Measurements from ENCODE around the gene GSTA1.
A peak's percentile ranks its signal among the peaks of the same experiment; 100 is the strongest.
"Not testable (repeated sequence)": the region's sequence is repeated elsewhere in the genome, so short reads cannot be mapped to it uniquely, and the experiment has no call there.

The GSTA1 gene

DNA sequence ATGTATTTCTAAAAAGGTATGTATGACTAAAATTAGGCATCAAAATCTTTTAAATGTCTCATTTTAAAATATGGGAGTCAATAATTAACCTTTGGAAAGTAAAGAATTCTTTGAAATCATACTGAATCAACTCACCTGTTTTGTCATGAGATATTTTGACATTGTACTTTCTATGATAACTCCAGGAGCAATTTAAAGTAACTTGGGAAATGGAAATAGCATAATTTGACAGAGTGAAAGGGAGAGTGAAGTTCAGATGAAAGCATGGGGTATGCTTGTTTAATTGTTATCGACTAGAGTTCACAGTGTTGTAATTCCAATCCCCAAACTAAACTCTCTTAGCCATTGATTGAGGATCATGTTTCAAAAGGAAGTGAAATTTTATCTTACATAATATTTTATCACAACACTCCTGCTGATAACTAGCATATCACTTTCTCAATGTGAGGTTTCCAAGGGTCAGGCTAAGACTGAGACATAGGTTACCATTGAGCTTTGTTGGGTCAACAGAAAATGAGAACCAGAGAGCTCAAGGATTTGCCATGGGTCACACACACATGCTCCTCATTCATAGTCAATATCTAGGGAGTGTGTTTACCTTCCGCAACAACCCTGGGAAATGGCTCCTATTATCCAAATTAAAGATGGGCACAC lies 2.3 kb downstream of the GSTA1 start:
- Mint-ChIP-seq H3K27ac (no peak overlapping the region), H3K36me3 (ENCODE audit: low read depth) (no peaks in the 10 kb centered on the region), H3K9me3 (no peaks in the 10 kb centered on the region), H3K4me1 (no peaks in the 10 kb centered on the region), H3K27me3 (ENCODE audit: low read depth, poor library complexity) (peaks cover 12% of the 10 kb centered on the region), H3K4me3 (no peak overlapping the region)
- no peak for DNase-seq
- TF ChIP-seq, protein P1, sequence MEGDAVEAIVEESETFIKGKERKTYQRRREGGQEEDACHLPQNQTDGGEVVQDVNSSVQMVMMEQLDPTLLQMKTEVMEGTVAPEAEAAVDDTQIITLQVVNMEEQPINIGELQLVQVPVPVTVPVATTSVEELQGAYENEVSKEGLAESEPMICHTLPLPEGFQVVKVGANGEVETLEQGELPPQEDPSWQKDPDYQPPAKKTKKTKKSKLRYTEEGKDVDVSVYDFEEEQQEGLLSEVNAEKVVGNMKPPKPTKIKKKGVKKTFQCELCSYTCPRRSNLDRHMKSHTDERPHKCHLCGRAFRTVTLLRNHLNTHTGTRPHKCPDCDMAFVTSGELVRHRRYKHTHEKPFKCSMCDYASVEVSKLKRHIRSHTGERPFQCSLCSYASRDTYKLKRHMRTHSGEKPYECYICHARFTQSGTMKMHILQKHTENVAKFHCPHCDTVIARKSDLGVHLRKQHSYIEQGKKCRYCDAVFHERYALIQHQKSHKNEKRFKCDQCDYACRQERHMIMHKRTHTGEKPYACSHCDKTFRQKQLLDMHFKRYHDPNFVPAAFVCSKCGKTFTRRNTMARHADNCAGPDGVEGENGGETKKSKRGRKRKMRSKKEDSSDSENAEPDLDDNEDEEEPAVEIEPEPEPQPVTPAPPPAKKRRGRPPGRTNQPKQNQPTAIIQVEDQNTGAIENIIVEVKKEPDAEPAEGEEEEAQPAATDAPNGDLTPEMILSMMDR (IDR thresholded peaks at IDR 0.05) = no peak

DNA sequence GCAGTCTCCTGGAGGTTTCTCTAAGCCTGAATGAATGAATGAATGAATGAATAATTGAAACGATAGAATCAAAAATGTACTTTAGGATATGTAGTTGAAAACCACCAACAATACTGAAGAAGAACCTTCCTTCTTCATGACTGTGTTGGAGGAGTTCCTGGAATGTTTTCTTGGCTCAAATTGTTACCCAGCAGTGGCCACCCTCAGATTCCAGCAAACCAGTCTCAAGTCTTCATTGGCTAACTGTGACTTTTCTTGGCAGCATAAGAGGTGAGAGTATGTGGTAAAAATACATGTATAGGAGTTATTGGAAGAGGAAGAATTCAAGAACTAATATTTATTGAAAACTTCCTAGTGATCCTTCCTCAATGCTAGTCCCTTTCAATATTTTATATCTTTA lies 4.3 kb downstream of the GSTA1 start:
- DNase-seq; H3K4me1 Mint-ChIP-seq; H3K27ac Mint-ChIP-seq; H3K36me3 Mint-ChIP-seq (ENCODE audit: low read depth); H3K27me3 Mint-ChIP-seq (ENCODE audit: low read depth, poor library complexity); H3K9me3 Mint-ChIP-seq; H3K4me3 Mint-ChIP-seq: not testable (repeated sequence)

DNA sequence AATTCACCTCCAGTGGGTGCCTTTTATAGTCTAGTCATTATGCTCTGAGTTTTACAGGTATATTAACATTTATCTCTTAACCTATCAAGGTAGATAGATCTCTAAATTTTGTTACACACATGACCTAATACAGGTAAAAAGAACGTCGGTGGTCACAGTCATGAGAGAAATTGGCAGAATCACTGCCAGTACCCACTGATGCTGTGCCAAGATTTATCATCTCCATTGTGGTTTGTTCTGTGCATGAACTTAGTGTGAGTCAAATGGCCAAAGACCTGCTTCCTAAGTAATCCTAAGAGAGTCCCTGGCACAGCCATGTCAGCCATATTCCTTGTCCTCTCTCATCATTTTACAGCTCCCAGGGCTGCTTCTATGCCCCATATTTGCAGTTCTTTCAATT lies 9.2 kb downstream of the GSTA1 start:
- peaks cover 17% of the 10 kb centered on the region for H3K27me3 Mint-ChIP-seq (ENCODE audit: low read depth, poor library complexity)

DNA sequence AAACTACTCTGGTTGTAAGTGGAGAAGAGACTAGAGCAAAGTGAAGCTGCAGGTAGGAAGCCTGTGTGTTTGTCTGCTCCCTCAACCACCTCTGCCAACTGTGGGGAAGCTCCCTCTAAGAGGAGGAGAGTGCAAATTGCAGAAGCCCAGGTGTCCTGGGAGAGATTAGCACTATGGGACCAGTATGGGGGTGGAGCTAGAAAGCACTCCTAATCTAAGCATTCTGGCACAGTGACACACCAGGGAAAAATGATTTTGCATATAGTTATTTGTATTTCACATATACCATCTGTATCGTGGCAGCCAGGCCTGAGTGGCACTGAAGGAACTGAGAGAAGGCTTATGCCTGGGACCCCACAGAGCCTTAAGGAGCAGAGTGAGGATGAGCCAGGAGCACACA lies 12.8 kb downstream of the GSTA1 start:
- peak overlapping the region; percentile 29 for H3K27ac Mint-ChIP-seq
- H3K4me1 Mint-ChIP-seq = peaks cover 27% of the 10 kb centered on the region
- H3K4me3 Mint-ChIP-seq = no peak overlapping the region
- DNase-seq = no peak
- H3K36me3 Mint-ChIP-seq (ENCODE audit: low read depth) = peaks cover 6% of the 10 kb centered on the region
- peaks cover 18% of the 10 kb centered on the region for H3K27me3 Mint-ChIP-seq (ENCODE audit: low read depth, poor library complexity)
- H3K9me3 Mint-ChIP-seq = peaks cover 40% of the 10 kb centered on the region
- TF ChIP-seq, protein P1 (IDR thresholded peaks at IDR 0.05) = no peak

More for the DNA sequence above, 9.2 kb downstream of the GSTA1 start:
- not testable (repeated sequence) for H3K36me3 Mint-ChIP-seq (ENCODE audit: low read depth); H3K27ac Mint-ChIP-seq; H3K4me1 Mint-ChIP-seq; H3K4me3 Mint-ChIP-seq; DNase-seq
- H3K9me3 Mint-ChIP-seq = peaks cover 26% of the 10 kb centered on the region

DNA sequence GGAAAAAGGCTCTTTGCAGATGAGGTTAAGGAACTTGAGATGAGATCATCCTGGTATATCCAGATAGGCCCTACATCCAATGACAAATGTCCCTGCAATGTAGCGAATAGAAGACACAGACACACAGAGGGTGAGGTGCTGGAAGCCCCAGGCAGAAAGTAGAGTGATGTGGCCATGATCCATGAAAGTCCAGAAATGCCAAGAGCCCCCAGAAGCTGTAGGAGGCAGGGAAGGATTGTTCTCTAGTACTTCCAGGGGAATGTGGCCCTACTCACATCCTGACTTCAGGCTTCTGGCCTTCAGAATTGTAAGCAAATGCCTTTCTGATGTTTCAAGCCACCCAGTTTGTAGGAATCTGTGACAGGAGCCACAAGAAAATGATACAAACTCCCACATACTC lies 14.0 kb downstream of the GSTA1 start:
- not testable (repeated sequence) for H3K36me3 Mint-ChIP-seq (ENCODE audit: low read depth); H3K27ac Mint-ChIP-seq; H3K4me3 Mint-ChIP-seq; DNase-seq
- H3K27me3 Mint-ChIP-seq (ENCODE audit: low read depth, poor library complexity) = peaks cover 17% of the 10 kb centered on the region
- H3K9me3 Mint-ChIP-seq = peaks cover 42% of the 10 kb centered on the region
- peaks cover 27% of the 10 kb centered on the region for H3K4me1 Mint-ChIP-seq

DNA sequence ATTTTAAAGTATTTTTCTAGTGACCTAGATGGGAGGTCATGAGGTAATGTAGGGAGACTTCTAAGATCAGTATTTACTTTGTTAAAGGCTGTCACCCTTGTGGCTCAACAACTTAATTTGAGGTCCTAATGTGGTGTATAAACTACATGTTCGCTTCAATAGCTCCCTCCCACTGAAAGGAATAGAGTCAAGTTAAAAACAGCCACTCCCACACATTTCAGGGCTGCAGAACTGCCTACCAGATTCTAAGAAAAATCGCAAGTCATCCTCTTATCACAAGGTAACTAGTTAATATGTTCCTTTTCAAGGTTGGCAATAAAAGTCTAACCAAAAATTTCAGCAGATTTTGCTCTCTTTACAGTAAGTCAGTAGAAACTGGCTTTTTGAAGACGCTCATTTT lies 15.1 kb downstream of the GSTA1 start:
- Mint-ChIP-seq H3K27ac (no peak overlapping the region), H3K27me3 (ENCODE audit: low read depth, poor library complexity) (peaks cover 17% of the 10 kb centered on the region), H3K36me3 (ENCODE audit: low read depth) (peaks cover 6% of the 10 kb centered on the region), H3K9me3 (peaks cover 42% of the 10 kb centered on the region), H3K4me1 (peaks cover 27% of the 10 kb centered on the region), H3K4me3 (no peak overlapping the region)
- TF ChIP-seq, protein P1 (IDR thresholded peaks at IDR 0.05) = no peak
- no peak for DNase-seq

DNA sequence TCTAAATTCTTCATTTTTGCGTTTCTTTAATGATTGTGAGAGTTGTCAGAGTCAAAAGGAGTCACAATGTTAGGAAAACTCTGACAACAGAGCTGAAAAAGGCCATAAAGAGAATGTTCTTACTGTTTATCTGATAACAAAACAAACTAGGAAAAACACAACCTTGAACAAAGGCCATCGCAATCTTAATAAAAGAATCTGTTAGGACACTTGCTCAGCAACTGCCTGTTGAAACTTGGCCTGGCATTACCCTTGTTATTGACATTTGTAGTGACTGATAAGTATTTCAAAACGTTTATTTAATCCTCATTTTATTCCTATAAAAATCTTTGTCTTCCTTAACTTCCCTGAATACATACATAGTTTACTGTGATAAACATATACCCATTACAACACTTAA lies 15.7 kb downstream of the GSTA1 start:
- TF ChIP-seq, protein P1 (IDR thresholded peaks at IDR 0.05) = no peak
- peak overlapping the region; percentile 52 for H3K27ac Mint-ChIP-seq
- H3K4me3 Mint-ChIP-seq = no peak overlapping the region
- peaks cover 6% of the 10 kb centered on the region for H3K36me3 Mint-ChIP-seq (ENCODE audit: low read depth)
- H3K9me3 Mint-ChIP-seq = peaks cover 37% of the 10 kb centered on the region
- no peak for DNase-seq
- H3K4me1 Mint-ChIP-seq = peaks cover 27% of the 10 kb centered on the region
- peaks cover 13% of the 10 kb centered on the region for H3K27me3 Mint-ChIP-seq (ENCODE audit: low read depth, poor library complexity)
